ENCODE data around the gene SLC15A1. TPM values are rescaled to one million over a fixed set of nuclear protein-coding genes. Genes with fewer than 3 reads are reported as not detected.
"Not testable (repeated sequence)": the region's sequence is repeated elsewhere in the genome, so short reads cannot be mapped to it uniquely, and the experiment has no call there.

Gene SLC15A1
- total RNA-seq, 2 donors from 2014 or later, result 7.8 to 12.2 TPM

DNA sequence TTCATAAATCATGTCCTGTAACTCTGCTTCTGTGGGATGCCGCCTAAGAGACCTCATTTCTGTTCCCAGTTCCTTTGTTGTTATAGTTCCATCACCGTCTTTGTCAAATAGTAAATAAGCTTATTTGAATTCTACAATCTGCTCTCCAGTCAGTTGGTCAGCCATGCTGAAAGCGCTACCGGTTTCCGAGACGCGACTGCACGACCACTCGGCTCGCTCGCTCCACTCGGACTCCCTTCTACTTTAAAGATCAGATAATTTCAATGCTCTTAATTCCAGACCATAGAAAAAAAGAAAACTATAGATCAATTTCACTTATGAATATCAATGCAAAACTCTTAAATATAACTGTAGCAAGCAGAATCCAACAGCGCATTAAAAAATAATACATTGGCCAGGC is 111.4 kb downstream of the SLC15A1 start:
- TF ChIP-seq CTCF (IDR thresholded peaks at IDR 0.05) (no peak), POLR2A (IDR thresholded peaks at IDR 0.05) (no peak)
- Histone ChIP-seq H3K4me1 (no peaks in the 10 kb centered on the region), H3K27me3 (no peaks in the 10 kb centered on the region), H3K9me3 (no peaks in the 10 kb centered on the region), H3K27ac (no peak overlapping the region), H3K36me3 (replicated peaks in 1 of 2; ENCODE audit: insufficient read depth in 1 of 2, low read depth in 2 of 2) (no peaks in the 10 kb centered on the region), H3K4me3 (no peak overlapping the region)
- ATAC-seq, result no peak
- intact Hi-C loops (cut with DNase I), result no loop called here
- DNase-seq, result no peak
- 93 to 95% methylated on average over 13 of the region's 13 CpGs for WGBS, 2 donors

- H3K4me1 ChIP-seq; ATAC-seq; H3K27me3 ChIP-seq; intact Hi-C loops (cut with DNase I); H3K4me3 ChIP-seq; H3K27ac ChIP-seq; H3K9me3 ChIP-seq; H3K36me3 ChIP-seq (replicated peaks in 1 of 2; ENCODE audit: insufficient read depth in 1 of 2, low read depth in 2 of 2); DNase-seq: not testable (repeated sequence)
- 82 to 88% methylated on average over 4 of the region's 4 CpGs for WGBS, 2 donors
Measured at GRCh38 chr13:98639785-98640184, 112.7 kb downstream of the SLC15A1 start.

DNA sequence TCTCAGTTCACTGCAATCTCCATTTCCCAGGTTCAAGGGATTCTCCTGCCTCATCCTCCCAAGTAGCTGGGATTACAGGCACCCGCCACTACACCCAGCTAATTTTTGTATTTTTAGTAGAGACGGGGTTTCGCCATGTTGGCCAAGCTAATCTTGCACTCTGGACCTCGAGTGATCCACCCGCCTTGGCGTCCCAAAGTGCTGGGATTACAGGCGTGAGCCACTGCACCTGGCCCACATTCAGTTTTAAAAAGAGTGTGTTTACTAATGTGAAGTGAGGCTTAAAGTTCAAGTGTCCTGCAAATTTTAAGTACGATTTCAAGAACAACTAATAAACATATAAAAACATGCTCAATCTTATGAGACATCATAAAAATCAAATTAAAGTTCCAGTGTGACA is 114.1 kb downstream of the SLC15A1 start:
- H3K36me3 ChIP-seq (replicated peaks in 1 of 2; ENCODE audit: insufficient read depth in 1 of 2, low read depth in 2 of 2); H3K9me3 ChIP-seq; intact Hi-C loops (cut with DNase I); DNase-seq; H3K27ac ChIP-seq; H3K4me3 ChIP-seq; ATAC-seq; H3K4me1 ChIP-seq; H3K27me3 ChIP-seq: not testable (repeated sequence)
- WGBS, 2 donors, result 86 to 90% methylated on average over 8 of the region's 8 CpGs

Small RNA genes within 50 kb of the gene (small RNA-seq; reads per million reads assigned to genes)
- gene RN7SL60P, result not detected

Other genes starting within 250 kb of the SLC15A1 start
- 10 to 100 TPM; 35.0 to 56.7 TPM for gene STK24, start 175.6 kb downstream of the SLC15A1 start, total RNA-seq
- gene DOCK9, start 225.4 kb upstream of the SLC15A1 start, total RNA-seq, result 10 to 100 TPM; 35.3 to 73.5 TPM